H9 (cell line): ENCODE results near the gene RFT1. TPM values are rescaled to one million over a fixed set of nuclear protein-coding genes. Genes with fewer than 3 reads are reported as not detected.

Source experiments
- DNase-seq: peaks from one replicate; pipeline ENCODE4 v3.0.0-alpha.2; 2017
- H2AFZ ChIP-seq: one replicate; pipeline ENCODE4 v1.6.1; 2013; ENCODE audit warnings: mild to moderate bottlenecking, low read length, control low read depth, moderate library complexity
- H2AK5ac ChIP-seq: 2 replicates; pipeline ENCODE4 v1.6.1; 2013; ENCODE audit warnings: low read length, control low read depth, mixed read lengths; ENCODE audit not compliant: insufficient read length
- H2BK120ac ChIP-seq: one replicate; pipeline ENCODE4 v1.6.1; 2013; ENCODE audit warnings: low read depth, mild to moderate bottlenecking, low read length, control low read depth, inconsistent platforms; ENCODE audit not compliant: poor library complexity, severe bottlenecking
- H2BK12ac ChIP-seq: 2 replicates; pipeline ENCODE4 v1.6.1; 2013; ENCODE audit warnings: low read length, control low read depth, mixed read lengths, low read depth; ENCODE audit not compliant: insufficient read length
- H2BK15ac ChIP-seq: 2 replicates; pipeline ENCODE4 v1.6.1; 2013; ENCODE audit warnings: low read depth, low read length, control low read depth
- H2BK20ac ChIP-seq: one replicate; pipeline ENCODE4 v1.6.1; 2013; ENCODE audit warnings: low read depth, mild to moderate bottlenecking, low read length, control low read depth, inconsistent platforms; ENCODE audit not compliant: poor library complexity, severe bottlenecking
- H2BK5ac ChIP-seq: 2 replicates; pipeline ENCODE4 v1.6.1; 2013; ENCODE audit warnings: low read length, control low read depth, mixed read lengths; ENCODE audit not compliant: insufficient read length
- H3K14ac ChIP-seq: 2 replicates; pipeline ENCODE4 v1.6.1; 2013; ENCODE audit warnings: low read length, control low read depth; ENCODE audit not compliant: insufficient read depth
- H3K18ac ChIP-seq: 2 replicates; pipeline ENCODE4 v1.6.1; 2013; ENCODE audit warnings: low read depth, mild to moderate bottlenecking, mixed read lengths, low read length, control low read depth; ENCODE audit not compliant: insufficient read length
- H3K23ac ChIP-seq: 2 replicates; pipeline ENCODE4 v1.6.1; 2013; ENCODE audit warnings: low read length, control low read depth, mixed read lengths, low read depth; ENCODE audit not compliant: insufficient read length
- H3K23me2 ChIP-seq: 2 replicates; pipeline ENCODE4 v1.6.1; 2013; ENCODE audit warnings: low read depth, mild to moderate bottlenecking, mixed read lengths, low read length, control low read depth; ENCODE audit not compliant: insufficient read length, poor library complexity, severe bottlenecking
- H3K27ac ChIP-seq: 2 replicates; pipeline ENCODE4 v1.5.1; 2013; ENCODE audit warnings: low read length, control low read depth, mixed read lengths, low read depth; ENCODE audit not compliant: insufficient read length
- H3K27me3 ChIP-seq: 2 replicates; pipeline ENCODE4 v1.6.1; 2013; ENCODE audit warnings: low read length, control low read depth, inconsistent platforms; ENCODE audit not compliant: insufficient read depth
- H3K4ac ChIP-seq: 2 replicates; pipeline ENCODE4 v1.6.1; 2013; ENCODE audit warnings: low read depth, mild to moderate bottlenecking, control low read depth, inconsistent platforms, low read length, moderate library complexity
- H3K4me1 ChIP-seq: 2 replicates; pipeline ENCODE4 v1.6.1; 2013; ENCODE audit warnings: low read length, control low read depth, inconsistent platforms; ENCODE audit not compliant: insufficient read depth
- H3K4me2 ChIP-seq: 2 replicates; pipeline ENCODE4 v1.6.1; 2013; ENCODE audit warnings: low read length, control low read depth, mixed read lengths; ENCODE audit not compliant: insufficient read length, insufficient read depth
- H3K56ac ChIP-seq: 2 replicates; pipeline ENCODE4 v1.6.1; 2013; ENCODE audit warnings: low read depth, mild to moderate bottlenecking, mixed read lengths, low read length, control low read depth; ENCODE audit not compliant: insufficient read length
- H3K79me1 ChIP-seq: 2 replicates; pipeline ENCODE4 v1.6.1; 2013; ENCODE audit warnings: low read depth, mild to moderate bottlenecking, moderate library complexity, low read length, control low read depth, inconsistent platforms; ENCODE audit not compliant: insufficient read depth, poor library complexity, severe bottlenecking
- H3K79me2 ChIP-seq: 2 replicates; pipeline ENCODE4 v1.6.1; 2013; ENCODE audit warnings: low read length, control low read depth, inconsistent platforms; ENCODE audit not compliant: insufficient read depth
- H3K9ac ChIP-seq: 2 replicates; pipeline ENCODE4 v1.6.1; 2013; ENCODE audit warnings: low read length, control low read depth, mixed read lengths; ENCODE audit not compliant: insufficient read length; ENCODE audit errors: extremely low read depth
- H3K9me3 ChIP-seq: one replicate; pipeline ENCODE4 v1.6.1; 2013; ENCODE audit warnings: low read depth, low read length, inconsistent platforms; ENCODE audit not compliant: control insufficient read depth
- H3T11ph ChIP-seq: one replicate; pipeline ENCODE4 v1.6.1; 2013; ENCODE audit warnings: mild to moderate bottlenecking, low read length, control low read depth, inconsistent platforms
- H4K20me1 ChIP-seq: one replicate; pipeline ENCODE4 v1.6.1; 2013; ENCODE audit not compliant: control insufficient read depth, insufficient read length, insufficient read depth
- H4K5ac ChIP-seq: 2 replicates; pipeline ENCODE4 v1.6.1; 2013; ENCODE audit warnings: low read depth, mild to moderate bottlenecking, mixed read lengths, low read length, control low read depth; ENCODE audit not compliant: insufficient read length
- H4K8ac ChIP-seq: replicated peaks from 2 replicates; pipeline ENCODE4 v1.6.1; 2013; ENCODE audit warnings: low read length, control low read depth, mixed read lengths, low read depth; ENCODE audit not compliant: insufficient read length
- H4K91ac ChIP-seq: 2 replicates; pipeline ENCODE4 v1.6.1; 2013; ENCODE audit warnings: low read depth, mild to moderate bottlenecking, moderate library complexity, mixed read lengths, low read length, control low read depth; ENCODE audit not compliant: insufficient read length
- H3K27ac Mint-ChIP-seq, 3 experiments: 2 replicates in 2 of 3; 3 replicates in 1 of 3; pipeline ENCODE4 v1.8.0; 2020 to 2021; ENCODE audit warnings: mixed read lengths in 3 of 3, mild to moderate bottlenecking in 1 of 3, moderate library complexity in 1 of 3
- H3K27me3 Mint-ChIP-seq: 2 replicates; pipeline ENCODE4 v1.8.0; 2021; ENCODE audit warnings: low read depth, mild to moderate bottlenecking, moderate library complexity, mixed read lengths
- H3K36me3 Mint-ChIP-seq, 3 experiments: 2 replicates in 2 of 3; 3 replicates in 1 of 3; pipeline ENCODE4 v1.8.0; 2020 to 2021; ENCODE audit warnings: low read depth in 3 of 3, mixed read lengths in 3 of 3; ENCODE audit not compliant: insufficient read depth in 1 of 3
- H3K4me1 Mint-ChIP-seq, 2 experiments: 2 replicates each; pipeline ENCODE4 v1.8.0; 2020; ENCODE audit warnings: mixed read lengths in 2 of 2
- H3K4me3 Mint-ChIP-seq, 2 experiments: 2 replicates in 1 of 2; 3 replicates in 1 of 2; pipeline ENCODE4 v1.8.0; 2020 to 2021; ENCODE audit warnings: mild to moderate bottlenecking in 2 of 2, mixed read lengths in 2 of 2, moderate library complexity in 1 of 2
- H3K9me3 Mint-ChIP-seq, 2 experiments: 2 replicates in 1 of 2; 3 replicates in 1 of 2; pipeline ENCODE4 v1.8.0; 2020; ENCODE audit warnings: mild to moderate bottlenecking in 2 of 2, mixed read lengths in 2 of 2, moderate library complexity in 1 of 2
- WGBS: extraction: QIAGEN DNeasy Blood & Tissue Kit; methylation state at CpG from one replicate; pipeline ENCODE4 v1.1.7; 2013; ENCODE audit warnings: missing lambda C conversion rate, low lambda C conversion rate, mixed read lengths; ENCODE audit not compliant: insufficient read length; ENCODE audit errors: extremely low coverage; 5-methylcytosine and 5-hydroxymethylcytosine counted together
- total RNA-seq: library from RNA; stranded (reverse); gene quantifications from 2 replicates; pipeline ENCODE4 v1.2.1, GENCODE V29; 2021
- TF ChIP-seq, protein P1 (sequence below): fragments of 200-600 bp; sonication (generic); conservative IDR thresholded peaks from 3 replicates; pipeline ENCODE4 v1.8.0; 2021; ENCODE audit warnings: antibody characterized with exemption, mild to moderate bottlenecking

RFT1 gene
- total RNA-seq, 1 experiment from 2014 or later = 24.1 TPM

DNA sequence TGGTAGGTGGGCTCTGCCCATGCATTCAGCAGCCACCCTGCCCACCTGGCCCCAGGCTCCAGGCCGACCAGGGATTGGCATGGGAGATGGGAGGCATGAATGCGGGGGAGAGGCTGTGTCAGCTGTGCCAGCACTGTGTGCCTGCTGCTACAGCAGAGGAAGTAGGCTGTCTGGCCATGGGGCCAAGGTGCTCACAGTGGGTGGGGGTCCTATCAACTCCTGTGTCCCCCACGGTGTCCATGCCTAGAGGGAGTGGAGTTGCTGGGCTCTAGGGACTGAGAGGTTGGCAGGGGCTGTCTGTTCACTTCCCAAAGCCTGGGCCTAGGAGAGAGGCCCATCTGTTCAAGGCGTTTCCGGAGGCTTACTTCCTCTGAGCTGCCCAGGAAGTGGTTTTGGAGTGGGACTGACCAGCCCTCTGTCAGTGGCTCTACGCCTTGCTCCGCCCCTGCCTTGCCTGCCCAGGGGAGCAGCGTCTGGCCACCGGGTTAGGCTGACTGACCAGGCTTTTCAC, 36.6 kb upstream of the RFT1 start:
- Mint-ChIP-seq H3K36me3 (no peaks in the 10 kb centered on the region; a peak in 1 of 7 replicates), H3K27me3 (peaks cover 3% of the 10 kb centered on the region), H3K4me3 (no peak overlapping the region), H3K9me3 (no peaks in the 10 kb centered on the region), H3K27ac (no peak overlapping the region), H3K4me1 (peaks cover 49 to 58% of the 10 kb centered on the region in 2 experiments)
- Histone ChIP-seq H4K8ac (no peak overlapping the region), H3K79me1 (no peaks in the 10 kb centered on the region), H2BK120ac (no peak overlapping the region), H3K23me2 (no peaks in the 10 kb centered on the region), H3K9me3 (no peaks in the 10 kb centered on the region), H3K23ac (no peak overlapping the region), H3K14ac (no peak overlapping the region), H4K91ac (no peak overlapping the region), H3K27ac (no peak overlapping the region), H2BK5ac (no peak overlapping the region), H3K4ac (no peak overlapping the region), H4K20me1 (peaks cover 2% of the 10 kb centered on the region), H4K5ac (no peak overlapping the region), H2BK15ac (no peak overlapping the region), H2BK12ac (no peak overlapping the region), H3K4me1 (peaks cover 9% of the 10 kb centered on the region; the same call in 1 of the 2 replicates), H3K18ac (no peak overlapping the region), H3K56ac (no peak overlapping the region), H3K27me3 (no peaks in the 10 kb centered on the region; the same call in 1 of the 2 replicates), H3T11ph (no peak overlapping the region), H2AFZ (no peak overlapping the region), H2AK5ac (no peak overlapping the region), H3K79me2 (no peaks in the 10 kb centered on the region; the same call in 1 of the 2 replicates), H2BK20ac (no peak overlapping the region), H3K4me2 (no peak overlapping the region), H3K9ac (no peak overlapping the region)
- WGBS = no CpG with 5 or more reads among the region's 9 CpGs
- TF ChIP-seq, protein P1, sequence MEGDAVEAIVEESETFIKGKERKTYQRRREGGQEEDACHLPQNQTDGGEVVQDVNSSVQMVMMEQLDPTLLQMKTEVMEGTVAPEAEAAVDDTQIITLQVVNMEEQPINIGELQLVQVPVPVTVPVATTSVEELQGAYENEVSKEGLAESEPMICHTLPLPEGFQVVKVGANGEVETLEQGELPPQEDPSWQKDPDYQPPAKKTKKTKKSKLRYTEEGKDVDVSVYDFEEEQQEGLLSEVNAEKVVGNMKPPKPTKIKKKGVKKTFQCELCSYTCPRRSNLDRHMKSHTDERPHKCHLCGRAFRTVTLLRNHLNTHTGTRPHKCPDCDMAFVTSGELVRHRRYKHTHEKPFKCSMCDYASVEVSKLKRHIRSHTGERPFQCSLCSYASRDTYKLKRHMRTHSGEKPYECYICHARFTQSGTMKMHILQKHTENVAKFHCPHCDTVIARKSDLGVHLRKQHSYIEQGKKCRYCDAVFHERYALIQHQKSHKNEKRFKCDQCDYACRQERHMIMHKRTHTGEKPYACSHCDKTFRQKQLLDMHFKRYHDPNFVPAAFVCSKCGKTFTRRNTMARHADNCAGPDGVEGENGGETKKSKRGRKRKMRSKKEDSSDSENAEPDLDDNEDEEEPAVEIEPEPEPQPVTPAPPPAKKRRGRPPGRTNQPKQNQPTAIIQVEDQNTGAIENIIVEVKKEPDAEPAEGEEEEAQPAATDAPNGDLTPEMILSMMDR = no peak
- no peak for DNase-seq
